ENCODE data around the gene NTM.

- TF ChIP-seq CTCF (IDR thresholded peaks at IDR 0.05): no peak
- TF ChIP-seq POLR2A (IDR thresholded peaks at IDR 0.05): no peak
Observed at GRCh38 chr11:132072044-132072857, 701.8 kb downstream of the NTM start.

Measured in Peyer's patch (tissue), 4 donors.